OCI-LY7 (cell line): ENCODE results near the gene EPN1. TPM values are rescaled to one million over a fixed set of nuclear protein-coding genes. Genes with fewer than 3 reads are reported as not detected.

ENCODE experiments used
- BruUV-seq: library from RNA; stranded (reverse); fragments of 400-500 nt; replicated peaks from 2 replicates; lab custom pipeline; 2021; lab: Mats Ljungman, UMichigan
- CTCF ChIA-PET: fragments of 300-600 bp; sonication (Branson Sonifier 250); formaldehyde crosslinking; loops from one replicate; lab custom pipeline; 2022; ENCODE audit warnings: antibody characterized with exemption; ENCODE audit not compliant: unreplicated experiment; lab: Charles Lee
- POLR2A ChIA-PET: fragments of 300-600 bp; sonication (Branson Sonifier 250); formaldehyde crosslinking; loops from one replicate; lab custom pipeline; 2022; ENCODE audit warnings: antibody characterized with exemption; lab: Charles Lee
- DNase-seq: peaks from one replicate; pipeline ENCODE4 v3.0.0-alpha.2; 2015; ENCODE audit warnings: low spot score
- H2AFZ ChIP-seq: fragments of 200-600 bp; sonication (generic), shearing (Covaris generic); 2 replicates; pipeline ENCODE4 v1.6.1; 2014; ENCODE audit warnings: mild to moderate bottlenecking, antibody characterized with exemption, low read length, moderate library complexity
- H3K27ac ChIP-seq: fragments of 200-600 bp; sonication (generic); 2 replicates; pipeline ENCODE4 v1.5.1; 2014; ENCODE audit warnings: mixed run types, low read depth, mild to moderate bottlenecking, moderate library complexity, low read length, inconsistent platforms; ENCODE audit not compliant: poor library complexity, severe bottlenecking
- H3K36me3 ChIP-seq: fragments of 200-600 bp; sonication (generic); 2 replicates; pipeline ENCODE4 v1.6.1; 2014; ENCODE audit warnings: mild to moderate bottlenecking, antibody characterized with exemption, low read length, moderate library complexity, mixed read lengths; ENCODE audit not compliant: insufficient read depth
- H3K4me1 ChIP-seq: fragments of 200-600 bp; sonication (generic); 2 replicates; pipeline ENCODE4 v1.5.1; 2014; ENCODE audit warnings: mild to moderate bottlenecking, low read length; ENCODE audit not compliant: insufficient read depth, poor library complexity, severe bottlenecking
- H3K4me2 ChIP-seq: fragments of 200-600 bp; sonication (generic); 2 replicates; pipeline ENCODE4 v1.6.1; 2014; ENCODE audit warnings: mild to moderate bottlenecking, low read length
- H3K4me3 ChIP-seq: fragments of 200-600 bp; sonication (generic); 2 replicates; pipeline ENCODE4 v1.5.1; 2014; ENCODE audit warnings: mild to moderate bottlenecking, low read depth, low read length; ENCODE audit not compliant: poor library complexity, severe bottlenecking
- H3K79me2 ChIP-seq: fragments of 200-600 bp; sonication (generic); 2 replicates; pipeline ENCODE4 v1.6.1; 2016; ENCODE audit warnings: low read depth, mild to moderate bottlenecking, low read length, moderate library complexity, mixed read lengths; ENCODE audit not compliant: insufficient read depth
- H3K9me2 ChIP-seq: fragments of 200-600 bp; sonication (generic); 2 replicates; pipeline ENCODE4 v1.6.1; 2016; ENCODE audit warnings: mild to moderate bottlenecking, low read length, mixed read lengths; ENCODE audit not compliant: insufficient read depth
- H3K9me3 ChIP-seq: fragments of 200-600 bp; sonication (generic); 2 replicates; pipeline ENCODE4 v1.6.1; 2014; ENCODE audit warnings: mild to moderate bottlenecking, mixed run types, low read length, mixed read lengths
- H4K20me1 ChIP-seq: fragments of 200-600 bp; sonication (generic); 2 replicates; pipeline ENCODE4 v1.6.1; 2014; ENCODE audit warnings: mild to moderate bottlenecking, antibody characterized with exemption, low read length, moderate library complexity, mixed read lengths; ENCODE audit not compliant: insufficient read depth
- EZH2phosphoT487 ChIP-seq: fragments of 200-600 bp; sonication (generic); IDR thresholded peaks from 2 replicates; pipeline ENCODE4 v1.6.1; 2018; ENCODE audit warnings: low read depth, borderline replicate concordance, mild to moderate bottlenecking, mixed run types, antibody characterized with exemption, low read length, moderate library complexity, mixed read lengths
- intact Hi-C: fragments of 100-400 bp; cut with micrococcal nuclease; formaldehyde crosslinking; loops from one replicate; pipeline ENCODE4 v1.10.0; 2022; ENCODE audit not compliant: unreplicated experiment
- total RNA-seq, 2 experiments: library from RNA; depleted of rRNA in 1 of 2; stranded (reverse); fragments of >200 nt in 1 of 2; shearing (Covaris generic) in 1 of 2; gene quantifications; 2 replicates each; pipeline ENCODE4 v1.2.3, GENCODE V29; 2014 to 2022
- TF ChIP-seq, protein P1 (sequence below): fragments of 200-600 bp; sonication (generic); conservative IDR thresholded peaks from 2 replicates; pipeline ENCODE4 v1.5.1; 2014; ENCODE audit warnings: mild to moderate bottlenecking, antibody characterized with exemption, low read length, moderate library complexity, mixed read lengths

Gene EPN1
- total RNA-seq, 2 experiments from 2014 or later, result 40.5 to 120 TPM

GRCh38 chr19:55659822-55660221 lies 15.2 kb upstream of the EPN1 start:
- peaks cover 30% of the 10 kb centered on the region for H3K4me1 ChIP-seq
- ChIA-PET POLR2A (no interaction called here), CTCF (no interaction called here)
- TF ChIP-seq EZH2phosphoT487, result no peak
- TF ChIP-seq, protein P1, sequence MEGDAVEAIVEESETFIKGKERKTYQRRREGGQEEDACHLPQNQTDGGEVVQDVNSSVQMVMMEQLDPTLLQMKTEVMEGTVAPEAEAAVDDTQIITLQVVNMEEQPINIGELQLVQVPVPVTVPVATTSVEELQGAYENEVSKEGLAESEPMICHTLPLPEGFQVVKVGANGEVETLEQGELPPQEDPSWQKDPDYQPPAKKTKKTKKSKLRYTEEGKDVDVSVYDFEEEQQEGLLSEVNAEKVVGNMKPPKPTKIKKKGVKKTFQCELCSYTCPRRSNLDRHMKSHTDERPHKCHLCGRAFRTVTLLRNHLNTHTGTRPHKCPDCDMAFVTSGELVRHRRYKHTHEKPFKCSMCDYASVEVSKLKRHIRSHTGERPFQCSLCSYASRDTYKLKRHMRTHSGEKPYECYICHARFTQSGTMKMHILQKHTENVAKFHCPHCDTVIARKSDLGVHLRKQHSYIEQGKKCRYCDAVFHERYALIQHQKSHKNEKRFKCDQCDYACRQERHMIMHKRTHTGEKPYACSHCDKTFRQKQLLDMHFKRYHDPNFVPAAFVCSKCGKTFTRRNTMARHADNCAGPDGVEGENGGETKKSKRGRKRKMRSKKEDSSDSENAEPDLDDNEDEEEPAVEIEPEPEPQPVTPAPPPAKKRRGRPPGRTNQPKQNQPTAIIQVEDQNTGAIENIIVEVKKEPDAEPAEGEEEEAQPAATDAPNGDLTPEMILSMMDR, result no peak
- H3K4me2 ChIP-seq, result no peak overlapping the region
- peak overlapping the region; percentile 5 for H3K27ac ChIP-seq
- BruUV-seq, result no TSS peak
- H3K9me3 ChIP-seq, result no peaks in the 10 kb centered on the region
- no peaks in the 10 kb centered on the region for H3K9me2 ChIP-seq
- peaks cover 93% of the 10 kb centered on the region for H3K36me3 ChIP-seq
- intact Hi-C loops, result no loop called here
- peaks cover 42% of the 10 kb centered on the region for H4K20me1 ChIP-seq
- no peak overlapping the region for H3K4me3 ChIP-seq
- no peak overlapping the region for H2AFZ ChIP-seq
- H3K79me2 ChIP-seq, result peaks cover 81% of the 10 kb centered on the region
- no peak for DNase-seq

GRCh38 chr19:55660404-55660803 lies 14.6 kb upstream of the EPN1 start:
- TF ChIP-seq EZH2phosphoT487, result no peak
- TF ChIP-seq, protein P1, result no peak
- no peaks in the 10 kb centered on the region for H3K9me3 ChIP-seq
- H3K36me3 ChIP-seq, result peaks cover 96% of the 10 kb centered on the region
- DNase-seq, result no peak
- peaks cover 42% of the 10 kb centered on the region for H4K20me1 ChIP-seq
- no peak overlapping the region for H3K4me2 ChIP-seq
- CTCF ChIA-PET, result no interaction called here
- no peak overlapping the region for H3K4me3 ChIP-seq
- no TSS peak for BruUV-seq
- H3K79me2 ChIP-seq, result peaks cover 78% of the 10 kb centered on the region
- POLR2A ChIA-PET, result no interaction called here
- intact Hi-C loops, result no loop called here
- no peaks in the 10 kb centered on the region for H3K9me2 ChIP-seq
- H3K27ac ChIP-seq, result no peak overlapping the region
- H3K4me1 ChIP-seq, result peaks cover 30% of the 10 kb centered on the region
- no peak overlapping the region for H2AFZ ChIP-seq

GRCh38 chr19:55660991-55661390 lies 14.0 kb upstream of the EPN1 start:
- Histone ChIP-seq H2AFZ (no peak overlapping the region), H3K4me1 (peaks cover 30% of the 10 kb centered on the region), H4K20me1 (peaks cover 39% of the 10 kb centered on the region), H3K27ac (no peak overlapping the region), H3K9me2 (no peaks in the 10 kb centered on the region), H3K4me2 (no peak overlapping the region), H3K4me3 (no peak overlapping the region), H3K36me3 (peaks cover 96% of the 10 kb centered on the region), H3K79me2 (peaks cover 72% of the 10 kb centered on the region), H3K9me3 (no peaks in the 10 kb centered on the region)
- ChIA-PET CTCF (no interaction called here), POLR2A (no interaction called here)
- no peak for DNase-seq
- intact Hi-C loops, result no loop called here
- no peak for TF ChIP-seq EZH2phosphoT487
- TF ChIP-seq, protein P1, result no peak
- no TSS peak for BruUV-seq
